Suprapubic skin (tissue), 3 donors: ENCODE measurements around the gene EIF4EBP2.

Experiments
- CTCF ChIP-seq, 2 donors: fragments of 200-600 bp in 1 of 2; fragments of 450-650 bp in 1 of 2; sonication (generic) in 1 of 2; IDR thresholded peaks; one replicate each; pipeline ENCODE4 v1.5.1; 2016 to 2019; ENCODE audit warnings: antibody characterized with exemption in 2 of 2, mild to moderate bottlenecking in 1 of 2, moderate library complexity in 1 of 2
- POLR2AphosphoS5 ChIP-seq, 3 donors: sonication (generic); formaldehyde crosslinking; IDR thresholded peaks; one replicate each; pipeline ENCODE4 v1.6.1; 2017; ENCODE audit warnings: antibody characterized with exemption in 3 of 3

GRCh38 chr10:70404787-70405036 is 767 bp downstream of the EIF4EBP2 start:
- TF ChIP-seq POLR2AphosphoS5 (IDR thresholded peaks at IDR 0.05) = no peak
- TF ChIP-seq CTCF (IDR thresholded peaks at IDR 0.05) = no peak
